Upper lobe of left lung (tissue), 6 donors: ENCODE measurements around the gene KCNA1. TPM values are rescaled to one million over a fixed set of nuclear protein-coding genes. Genes with fewer than 3 reads are reported as not detected.

Experiments used
- ATAC-seq, 2 donors: fragments of 200-7000 bp; cut with Tn5 transposase; one replicate each; pipeline ENCODE4 v1.9.1; 2022; ENCODE audit warnings: mild to moderate bottlenecking in 2 of 2, moderate library complexity in 2 of 2; ENCODE audit not compliant: low FRiP score in 2 of 2
- DNase-seq, 2 donors: peaks; one replicate each; pipeline ENCODE4 v3.0.0-alpha.2; 2019 to 2020
- H3K27ac ChIP-seq, 4 donors: fragments of 200-600 bp; sonication (generic); one replicate each; pipeline ENCODE4 v1.5.1; 2016 to 2019
- H3K27me3 ChIP-seq, 4 donors: fragments of 200-600 bp; sonication (generic); one replicate each; pipeline ENCODE4 v1.5.1; 2017 to 2019
- H3K36me3 ChIP-seq, 4 donors: fragments of 200-600 bp; sonication (generic); one replicate each; pipeline ENCODE4 v1.5.1; 2016 to 2019
- H3K4me1 ChIP-seq, 4 donors: fragments of 200-600 bp; sonication (generic); one replicate each; pipeline ENCODE4 v1.5.1; 2018 to 2019
- H3K4me3 ChIP-seq, 4 donors: fragments of 200-600 bp; sonication (generic); one replicate each; pipeline ENCODE4 v1.5.1; 2017 to 2019; ENCODE audit warnings: mild to moderate bottlenecking in 2 of 4, moderate library complexity in 1 of 4
- H3K9me3 ChIP-seq, 4 donors: fragments of 200-600 bp; sonication (generic); one replicate each; pipeline ENCODE4 v1.5.1; 2018 to 2019
- CTCF ChIP-seq, 6 experiments: fragments of 450-650 bp in 4 of 6; fragments of 200-600 bp in 2 of 6; sonication (generic) in 2 of 6; IDR thresholded peaks; one replicate each; pipeline ENCODE4 v1.5.1; 2016 to 2019; ENCODE audit warnings: antibody characterized with exemption in 6 of 6
- EP300 ChIP-seq, 4 donors: sonication (generic); formaldehyde crosslinking; IDR thresholded peaks; one replicate each; pipeline ENCODE4 v1.5.1; 2017; ENCODE audit warnings: antibody characterized with exemption in 4 of 4, control low read depth in 2 of 4
- POLR2A ChIP-seq, 4 donors: fragments of 450-650 bp; IDR thresholded peaks; one replicate each; pipeline ENCODE4 v1.5.1; 2016 to 2017; ENCODE audit warnings: antibody characterized with exemption in 4 of 4, mild to moderate bottlenecking in 2 of 4
- POLR2AphosphoS5 ChIP-seq, 2 donors: sonication (generic); formaldehyde crosslinking; IDR thresholded peaks; one replicate each; pipeline ENCODE4 v1.5.1; 2017; ENCODE audit warnings: antibody characterized with exemption in 2 of 2
- WGBS, 2 donors: methylation state at CpG; one replicate each; pipeline ENCODE4 v1.1.5; 2017 to 2018; 5-methylcytosine and 5-hydroxymethylcytosine counted together
- total RNA-seq, 6 donors: library from RNA; depleted of rRNA in 4 of 6; stranded (reverse); fragments of >200 nt in 4 of 6; gene quantifications; one replicate each; pipeline versions ENCODE4 v1.1.0 to v1.2.1, GENCODE V29; 2016 to 2021
- donor health status: DM: no; HTN: no; CAD: no; lungs with moderate emphysema.
- donor health status: DM: no; HTN: yes; CAD: no; lungs with severe emphysema.

Gene KCNA1
- 1 to 10 TPM in 1 of 6 donors, under 1 TPM in 1, not detected in 4; 0.44 to 2.5 TPM for total RNA-seq

- Histone ChIP-seq H3K4me3 (peak within 1 kb of the TSS in 3 of 4 donors; percentile 27 to 45 (median 40)), H3K27ac (no peak within 1 kb of the TSS), H3K4me1 (peaks cover 16 to 27% (median 21%) of the 10 kb centered on the region in 4 donors), H3K9me3 (no peaks in the 10 kb centered on the region), H3K27me3 (peaks cover 0 to 32% (median 18%) of the 10 kb centered on the region in 4 donors), H3K36me3 (no peaks in the 10 kb centered on the region)
- 0% methylated on average over 2 to 55 of the region's 67 CpGs for WGBS, 2 donors
- DNase-seq (peak in 1 of 2 donors; percentile 83), ATAC-seq (peak in 1 of 2 donors; percentile 76)
- TF ChIP-seq CTCF (IDR thresholded peaks at IDR 0.05), result no peak
- TF ChIP-seq POLR2AphosphoS5 (IDR thresholded peaks at IDR 0.05), result no peak
- no peak for TF ChIP-seq POLR2A (IDR thresholded peaks at IDR 0.05)
Observed at GRCh38 chr12:4909734-4910501, at the start of gene KCNA1. TSS of gene KCNA1 (plus strand) at chr12:4909905. CDS start at chr12:4911379, 1,474 bp downstream.

DNA sequence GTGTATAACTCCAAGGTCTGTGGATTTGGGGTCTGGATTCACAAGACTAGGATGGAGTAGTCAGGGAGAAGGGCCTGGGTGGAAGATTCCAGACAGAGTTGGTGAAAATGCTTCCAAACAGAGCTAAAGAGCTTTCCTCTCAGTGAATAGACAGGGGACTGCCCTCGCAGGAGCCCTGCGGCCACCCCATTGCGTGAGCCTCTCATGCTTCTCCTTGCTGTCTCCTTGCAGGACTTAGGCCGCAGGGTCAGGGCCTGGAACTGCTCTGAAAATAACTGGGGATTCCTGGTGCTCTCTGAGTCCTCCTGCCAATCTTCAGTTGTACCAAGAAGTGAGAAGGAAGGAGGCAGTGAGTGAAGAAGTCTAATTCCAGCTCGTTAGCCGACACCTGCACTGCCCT, 49.0 kb upstream of the KCNA1 start:
- Histone ChIP-seq H3K9me3 (no peaks in the 10 kb centered on the region), H3K36me3 (no peaks in the 10 kb centered on the region), H3K4me1 (peaks cover 11 to 15% (median 12%) of the 10 kb centered on the region in 4 donors), H3K27me3 (peaks cover 0 to 3% (median 0%) of the 10 kb centered on the region in 4 donors), H3K27ac (no peak overlapping the region), H3K4me3 (no peak overlapping the region)
- no peak for ATAC-seq
- no peak for DNase-seq
- no peak for TF ChIP-seq POLR2AphosphoS5 (IDR thresholded peaks at IDR 0.05)
- WGBS, 2 donors, result 75 to 88% methylated on average over 6 of the region's 6 CpGs

DNA sequence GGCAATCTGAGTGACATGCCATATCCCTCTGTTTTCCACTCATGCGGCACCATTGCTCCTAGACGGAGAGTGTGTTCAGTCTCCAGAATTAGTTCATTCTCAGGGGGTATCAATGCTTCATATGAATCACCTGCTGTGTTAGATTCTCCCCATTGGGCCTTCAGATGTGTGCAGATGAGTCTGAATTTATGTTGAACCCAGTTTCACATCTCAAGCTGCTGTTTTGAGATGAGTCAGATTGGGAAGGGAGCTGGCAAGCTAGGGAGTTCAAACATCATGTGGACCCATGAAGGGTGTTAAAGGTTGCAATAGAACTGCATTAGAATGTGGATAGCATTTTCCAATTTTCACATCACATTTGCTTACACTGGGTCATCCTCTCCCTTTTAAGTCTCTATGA, 46.9 kb upstream of the KCNA1 start:
- ATAC-seq (no peak), DNase-seq (no peak)
- 91 to 94% methylated on average over 2 of the region's 2 CpGs for WGBS, 2 donors
- Histone ChIP-seq H3K9me3 (no peaks in the 10 kb centered on the region), H3K4me1 (peaks cover 7 to 10% (median 8%) of the 10 kb centered on the region in 4 donors), H3K4me3 (no peak overlapping the region), H3K36me3 (no peaks in the 10 kb centered on the region), H3K27ac (no peak overlapping the region), H3K27me3 (no peaks in the 10 kb centered on the region)
- TF ChIP-seq POLR2A (IDR thresholded peaks at IDR 0.05) (no peak), CTCF (IDR thresholded peaks at IDR 0.05) (no peak), EP300 (IDR thresholded peaks at IDR 0.05) (no peak), POLR2AphosphoS5 (IDR thresholded peaks at IDR 0.05) (no peak)

DNA sequence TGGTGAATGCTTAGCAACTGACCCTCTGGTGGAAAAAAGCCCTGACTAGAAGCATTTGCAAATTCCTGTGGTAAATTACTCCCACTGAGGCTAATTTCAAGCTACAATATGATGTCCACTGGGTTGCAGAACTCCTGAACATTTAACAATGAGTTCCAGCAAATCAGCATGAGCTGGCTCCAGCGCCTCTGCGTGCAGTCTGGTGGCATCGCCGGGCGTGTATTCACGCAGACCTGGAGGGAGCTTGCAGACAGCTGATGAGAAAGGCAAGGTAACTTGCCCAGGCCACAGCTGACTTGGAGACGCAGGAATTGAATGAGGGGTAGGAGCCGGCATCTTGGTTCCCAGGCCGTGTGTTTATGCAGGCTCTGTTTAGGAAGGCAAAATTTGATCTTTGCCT, 45.1 kb upstream of the KCNA1 start:
- Histone ChIP-seq H3K27me3 (no peaks in the 10 kb centered on the region), H3K27ac (no peak overlapping the region), H3K4me1 (no peaks in the 10 kb centered on the region), H3K4me3 (no peak overlapping the region), H3K36me3 (no peaks in the 10 kb centered on the region), H3K9me3 (no peaks in the 10 kb centered on the region)
- peak in 1 of 2 donors; percentile 28 for DNase-seq
- no peak for ATAC-seq
- 85 to 90% methylated on average over 9 of the region's 9 CpGs for WGBS, 2 donors
- no peak for TF ChIP-seq CTCF (IDR thresholded peaks at IDR 0.05)
- TF ChIP-seq POLR2AphosphoS5 (IDR thresholded peaks at IDR 0.05), result no peak

DNA sequence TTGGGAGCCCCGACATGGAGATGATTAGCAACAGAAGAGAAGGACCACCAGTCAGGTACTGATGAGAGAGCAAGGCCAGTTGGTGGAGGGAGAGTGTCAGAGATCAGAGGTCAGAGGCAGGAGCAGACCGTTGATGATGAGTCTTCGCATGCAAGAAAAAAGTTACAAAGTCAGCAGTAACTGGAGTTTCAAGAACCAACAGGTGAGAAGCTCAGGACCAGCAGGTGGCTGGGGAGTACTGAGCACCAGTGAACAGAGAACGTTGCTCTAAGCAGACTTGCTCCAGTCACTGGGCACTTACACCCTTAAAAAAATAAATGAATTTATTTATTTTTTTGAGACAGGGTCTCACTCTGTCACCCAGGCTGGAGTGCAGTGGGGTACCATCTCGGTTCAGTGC, 44.5 kb upstream of the KCNA1 start:
- Histone ChIP-seq H3K27me3 (no peaks in the 10 kb centered on the region), H3K4me1 (no peaks in the 10 kb centered on the region), H3K27ac (no peak overlapping the region), H3K9me3 (no peaks in the 10 kb centered on the region), H3K36me3 (no peaks in the 10 kb centered on the region), H3K4me3 (no peak overlapping the region)
- DNase-seq (no peak), ATAC-seq (no peak)
- WGBS, 2 donors, result 59 to 68% methylated on average over 5 of the region's 5 CpGs
- TF ChIP-seq CTCF (IDR thresholded peaks at IDR 0.05) (no peak), POLR2AphosphoS5 (IDR thresholded peaks at IDR 0.05) (no peak), EP300 (IDR thresholded peaks at IDR 0.05) (no peak)
